ENCODE measurements around the gene GABRG3. TPM values are rescaled to one million over a fixed set of nuclear protein-coding genes. Genes with fewer than 3 reads are reported as not detected.
A peak's percentile ranks its signal among the peaks of the same experiment; 100 is the strongest.

Gene GABRG3
- total and polyA plus RNA-seq, 2 donors from 2014 or later, result not detected

DNA sequence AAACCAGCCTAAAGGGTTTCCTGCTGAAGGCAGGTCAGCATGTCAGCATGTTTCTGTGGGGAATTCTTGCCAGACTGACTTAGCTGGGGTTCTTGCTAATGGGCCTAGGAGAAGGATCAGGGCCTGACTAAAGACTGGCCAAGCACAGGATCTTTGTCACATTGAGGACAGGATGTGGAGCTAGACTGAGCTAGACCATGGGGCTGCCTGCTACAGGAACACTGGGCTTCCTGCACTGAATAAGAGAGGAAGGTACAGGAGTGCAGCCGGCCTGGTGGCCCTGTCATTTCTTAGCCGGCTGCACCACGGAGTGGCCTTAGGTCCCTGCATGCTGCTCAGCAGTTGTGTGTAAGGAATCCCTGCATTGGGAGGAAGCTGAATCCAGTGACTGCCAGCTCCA, 68.2 kb downstream of the GABRG3 start:
- Histone ChIP-seq H3K36me3 (ENCODE audit: control insufficient read depth in 2 of 3, insufficient read depth in 3 of 3, low read length in 3 of 3) (no peaks in the 10 kb centered on the region), H3K9me3 (ENCODE audit: control insufficient read depth in 2 of 3, insufficient read depth in 1 of 3, low read length in 3 of 3) (no peaks in the 10 kb centered on the region), H3K27me3 (ENCODE audit: control insufficient read depth, insufficient read depth, low read length) (no peaks in the 10 kb centered on the region), H3K9ac (ENCODE audit: low read length in 3 of 3) (no peak overlapping the region), H3K4me3 (ENCODE audit: low read length in 3 of 3) (no peak overlapping the region), H3K27ac (ENCODE audit: low read depth in 2 of 2, low read length in 2 of 2) (no peak overlapping the region), H3K4me1 (ENCODE audit: control insufficient read depth in 2 of 3, insufficient read depth in 2 of 3, low read depth in 1 of 3, low read length in 3 of 3) (no peaks in the 10 kb centered on the region)
- TF ChIP-seq CTCF (IDR thresholded peaks at IDR 0.05; ENCODE audit: borderline replicate concordance, extremely low read depth, insufficient read depth), result no peak
- DNase-seq (peak in 1 of 5 donors; percentile 32), FAIRE-seq (no peak)
- intact Hi-C loops (cut with DNase I), result no loop called here

- intact Hi-C loops (cut with DNase I), result no loop called here
- Histone ChIP-seq H3K9ac (ENCODE audit: low read length in 3 of 3) (no peak overlapping the region), H3K36me3 (ENCODE audit: control insufficient read depth in 2 of 3, insufficient read depth in 3 of 3, low read length in 3 of 3) (no peaks in the 10 kb centered on the region), H3K27ac (ENCODE audit: low read depth in 2 of 2, low read length in 2 of 2) (no peak overlapping the region), H3K4me1 (ENCODE audit: control insufficient read depth in 2 of 3, insufficient read depth in 2 of 3, low read depth in 1 of 3, low read length in 3 of 3) (no peaks in the 10 kb centered on the region), H3K4me3 (ENCODE audit: low read length in 3 of 3) (no peak overlapping the region), H3K27me3 (ENCODE audit: control insufficient read depth, insufficient read depth, low read length) (no peaks in the 10 kb centered on the region), H3K9me3 (ENCODE audit: control insufficient read depth in 2 of 3, insufficient read depth in 1 of 3, low read length in 3 of 3) (no peaks in the 10 kb centered on the region)
- no peak for TF ChIP-seq CTCF (IDR thresholded peaks at IDR 0.05; ENCODE audit: borderline replicate concordance, extremely low read depth, insufficient read depth)
- no peak for FAIRE-seq
- DNase-seq, result no peak
Measured at GRCh38 chr15:27042230-27042629, 71.2 kb downstream of the GABRG3 start.

GRCh38 chr15:27042646-27043045, 71.7 kb downstream of the GABRG3 start:
- no peak for FAIRE-seq
- no peaks in the 10 kb centered on the region for H3K36me3 ChIP-seq (ENCODE audit: control insufficient read depth in 2 of 3, insufficient read depth in 3 of 3, low read length in 3 of 3)
- H3K27ac ChIP-seq (ENCODE audit: low read depth in 2 of 2, low read length in 2 of 2), result no peak overlapping the region
- intact Hi-C loops (cut with DNase I), result no loop called here
- H3K4me3 ChIP-seq (ENCODE audit: low read length in 3 of 3), result no peak overlapping the region
- no peaks in the 10 kb centered on the region for H3K9me3 ChIP-seq (ENCODE audit: control insufficient read depth in 2 of 3, insufficient read depth in 1 of 3, low read length in 3 of 3)
- DNase-seq, result no peak
- no peak for TF ChIP-seq CTCF (IDR thresholded peaks at IDR 0.05; ENCODE audit: borderline replicate concordance, extremely low read depth, insufficient read depth)
- H3K9ac ChIP-seq (ENCODE audit: low read length in 3 of 3), result no peak overlapping the region
- no peaks in the 10 kb centered on the region for H3K4me1 ChIP-seq (ENCODE audit: control insufficient read depth in 2 of 3, insufficient read depth in 2 of 3, low read depth in 1 of 3, low read length in 3 of 3)
- H3K27me3 ChIP-seq (ENCODE audit: control insufficient read depth, insufficient read depth, low read length), result no peaks in the 10 kb centered on the region

GRCh38 chr15:27043770-27044169, 72.8 kb downstream of the GABRG3 start:
- Histone ChIP-seq H3K4me1 (ENCODE audit: control insufficient read depth in 2 of 3, insufficient read depth in 2 of 3, low read depth in 1 of 3, low read length in 3 of 3) (no peaks in the 10 kb centered on the region), H3K4me3 (ENCODE audit: low read length in 3 of 3) (no peak overlapping the region), H3K36me3 (ENCODE audit: control insufficient read depth in 2 of 3, insufficient read depth in 3 of 3, low read length in 3 of 3) (no peaks in the 10 kb centered on the region), H3K9ac (ENCODE audit: low read length in 3 of 3) (no peak overlapping the region), H3K9me3 (ENCODE audit: control insufficient read depth in 2 of 3, insufficient read depth in 1 of 3, low read length in 3 of 3) (no peaks in the 10 kb centered on the region), H3K27me3 (ENCODE audit: control insufficient read depth, insufficient read depth, low read length) (no peaks in the 10 kb centered on the region), H3K27ac (ENCODE audit: low read depth in 2 of 2, low read length in 2 of 2) (no peak overlapping the region)
- no peak for FAIRE-seq
- intact Hi-C loops (cut with DNase I), result no loop called here
- TF ChIP-seq CTCF (IDR thresholded peaks at IDR 0.05; ENCODE audit: borderline replicate concordance, extremely low read depth, insufficient read depth), result no peak
- peak in 1 of 5 donors; percentile 50 for DNase-seq
